GM23338 (cell line): ENCODE data around the gene SEMA4C. TPM values are rescaled to one million over a fixed set of nuclear protein-coding genes. Genes with fewer than 3 reads are reported as not detected.

Experiments
- ATAC-seq: fragments of 200-7000 bp; cut with Tn5 transposase; 3 replicates; pipeline ENCODE4 v1.9.1; 2020
- DNase-seq: peaks from one replicate; pipeline ENCODE4 v3.0.0-alpha.2; 2015; ENCODE audit warnings: low spot score
- H2AFZ ChIP-seq: fragments of 200-600 bp; sonication (generic); 2 replicates; pipeline ENCODE4 v1.8.0; 2016; ENCODE audit warnings: antibody characterized with exemption, mild to moderate bottlenecking, moderate library complexity
- H3F3A ChIP-seq: fragments of 200-600 bp; sonication (generic); replicated peaks from 2 replicates; pipeline ENCODE4 v1.8.0; 2017; ENCODE audit warnings: antibody characterized with exemption, mixed run types, low read depth
- H3K27ac ChIP-seq: fragments of 200-600 bp; sonication (generic); 2 replicates; pipeline ENCODE4 v1.6.1; 2016; ENCODE audit warnings: low read depth
- H3K27me3 ChIP-seq: fragments of 200-600 bp; sonication (generic); 2 replicates; pipeline ENCODE4 v1.8.0; 2016; ENCODE audit warnings: mild to moderate bottlenecking, mixed run types, moderate library complexity; ENCODE audit not compliant: insufficient read depth
- H3K36me3 ChIP-seq: fragments of 200-600 bp; sonication (generic); 2 replicates; pipeline ENCODE4 v1.8.0; 2016; ENCODE audit warnings: mild to moderate bottlenecking; ENCODE audit not compliant: insufficient read depth
- H3K4me1 ChIP-seq: fragments of 200-600 bp; sonication (generic); 2 replicates; pipeline ENCODE4 v1.8.0; 2016; ENCODE audit warnings: mild to moderate bottlenecking, moderate library complexity; ENCODE audit not compliant: insufficient read depth
- H3K4me2 ChIP-seq: fragments of 200-600 bp; sonication (generic); 2 replicates; pipeline ENCODE4 v1.7.1; 2017; ENCODE audit warnings: mixed run types
- H3K4me3 ChIP-seq: fragments of 200-600 bp; sonication (generic); 2 replicates; pipeline ENCODE4 v1.6.1; 2016; ENCODE audit warnings: mixed run types
- H3K79me2 ChIP-seq: fragments of 200-600 bp; sonication (generic); replicated peaks from 2 replicates; pipeline ENCODE4 v1.8.0; 2017; ENCODE audit warnings: mild to moderate bottlenecking; ENCODE audit not compliant: insufficient read depth
- H3K9me2 ChIP-seq: fragments of 200-600 bp; sonication (generic); 2 replicates; pipeline ENCODE4 v1.8.0; 2017; ENCODE audit not compliant: insufficient read depth
- H4K20me1 ChIP-seq: fragments of 200-600 bp; sonication (generic); replicated peaks from 2 replicates; pipeline ENCODE4 v1.8.0; 2017; ENCODE audit warnings: mild to moderate bottlenecking; ENCODE audit not compliant: insufficient read depth
- H3K27ac Mint-ChIP-seq: 2 replicates; pipeline ENCODE4 v1.8.0; 2020; ENCODE audit warnings: inconsistent platforms, mild to moderate bottlenecking, moderate library complexity, mixed read lengths
- H3K27me3 Mint-ChIP-seq: 3 replicates; pipeline ENCODE4 v1.8.0; 2022; ENCODE audit warnings: low read depth, mild to moderate bottlenecking, moderate library complexity, mixed read lengths, inconsistent platforms; ENCODE audit not compliant: insufficient read depth, poor library complexity
- H3K36me3 Mint-ChIP-seq: 3 replicates; pipeline ENCODE4 v1.8.0; 2021; ENCODE audit warnings: low read depth, mild to moderate bottlenecking, inconsistent platforms, moderate library complexity, mixed read lengths
- H3K4me1 Mint-ChIP-seq: 3 replicates; pipeline ENCODE4 v1.8.0; 2020; ENCODE audit warnings: mild to moderate bottlenecking, inconsistent platforms, mixed read lengths
- H3K4me3 Mint-ChIP-seq: 3 replicates; pipeline ENCODE4 v1.8.0; 2021; ENCODE audit warnings: moderate library complexity, mild to moderate bottlenecking, inconsistent platforms, mixed read lengths
- H3K9me3 Mint-ChIP-seq: 3 replicates; pipeline ENCODE4 v1.8.0; 2020; ENCODE audit warnings: moderate library complexity, mild to moderate bottlenecking, inconsistent platforms, mixed read lengths
- CREB1 ChIP-seq: fragments of 250-450 bp; sonication (Bioruptor Pico); IDR thresholded peaks from 2 replicates; pipeline ENCODE4 v1.5.0; 2020; ENCODE audit warnings: low read depth, mild to moderate bottlenecking, moderate library complexity
- CTCF ChIP-seq, 2 experiments: fragments of 200-600 bp in 1 of 2; sonication (generic) in 1 of 2; conservative IDR thresholded peaks; 2 replicates each; pipeline versions ENCODE4 v1.5.1 to v1.6.1; 2016 to 2017; ENCODE audit warnings: antibody characterized with exemption in 2 of 2, low read depth in 2 of 2, mild to moderate bottlenecking in 2 of 2, moderate library complexity in 1 of 2
- EZH2 ChIP-seq: fragments of 200-600 bp; sonication (generic); IDR thresholded peaks from one replicate; pipeline ENCODE4 v1.8.0; 2017; ENCODE audit warnings: antibody characterized with exemption, mild to moderate bottlenecking, low read depth; ENCODE audit not compliant: unreplicated experiment
- NANOG ChIP-seq: IDR thresholded peaks from 2 replicates; pipeline ENCODE4 v1.6.1; 2016; ENCODE audit warnings: antibody characterized with exemption, borderline replicate concordance
- REST ChIP-seq: IDR thresholded peaks from one replicate; pipeline ENCODE4 v1.6.1; 2018; ENCODE audit warnings: antibody characterized with exemption; ENCODE audit not compliant: unreplicated experiment
- STAT1 ChIP-seq: IDR thresholded peaks from one replicate; pipeline ENCODE4 v1.6.1; 2016; ENCODE audit warnings: antibody characterized with exemption; ENCODE audit not compliant: unreplicated experiment
- ZNF462 ChIP-seq: fragments of 250-450 bp; sonication (Bioruptor Pico); IDR thresholded peaks from 2 replicates; pipeline ENCODE4 v1.5.0; 2020; ENCODE audit warnings: mild to moderate bottlenecking, moderate library complexity
- polyA plus RNA-seq: library from polyadenylated mRNA; unstranded; fragments of >200 nt; fragmentation: Nextera tagmentation; extraction: Ambion mirVana; gene quantifications from 2 replicates; pipeline ENCODE4 v1.2.1, GENCODE V29; 2016
- total RNA-seq: library from RNA; depleted of rRNA; stranded (reverse); fragments of >200 nt; shearing (Covaris generic); gene quantifications from 2 replicates; pipeline ENCODE4 v1.2.3, GENCODE V29; 2014

The SEMA4C gene
- total and polyA plus RNA-seq, 2 experiments from 2014 or later: 16.8 to 80.7 TPM

- Mint-ChIP-seq H3K4me3 (no peak overlapping the region), H3K27me3 (peaks cover 32% of the 10 kb centered on the region), H3K36me3 (no peaks in the 10 kb centered on the region), H3K27ac (no peak overlapping the region), H3K4me1 (peaks cover 46% of the 10 kb centered on the region), H3K9me3 (no peaks in the 10 kb centered on the region; the same call in 2 of the 3 replicates)
- no peak for DNase-seq
- H3K4me1 ChIP-seq: peaks cover 23% of the 10 kb centered on the region
- H3K4me2 ChIP-seq: no peak overlapping the region
- no peaks in the 10 kb centered on the region for H3K27me3 ChIP-seq
- ATAC-seq: no peak
- H3K9me2 ChIP-seq: no peaks in the 10 kb centered on the region
- no peaks in the 10 kb centered on the region for H3K79me2 ChIP-seq
- H4K20me1 ChIP-seq: no peaks in the 10 kb centered on the region
- TF ChIP-seq CTCF (conservative IDR thresholded peaks at IDR 0.05; ENCODE audit: low read depth in 2 of 2): no peak
- TF ChIP-seq ZNF462 (CRISPR knock-in tag): no peak
- TF ChIP-seq NANOG: no peak
- TF ChIP-seq STAT1: no peak
- TF ChIP-seq CREB1 (CRISPR knock-in tag): no peak
- no peak for TF ChIP-seq EZH2
- no peak for TF ChIP-seq REST
- no peak overlapping the region for H3K4me3 ChIP-seq
- no peak overlapping the region for H2AFZ ChIP-seq
- peaks cover 8% of the 10 kb centered on the region; the same call in 1 of the 2 replicates for H3F3A ChIP-seq
- no peak overlapping the region for H3K27ac ChIP-seq
- no peaks in the 10 kb centered on the region for H3K36me3 ChIP-seq
Observed at GRCh38 chr2:96884299-96885094, 14.6 kb upstream of the SEMA4C start.
